ENCODE results near the gene MBNL1.

MBNL1 gene

DNA sequence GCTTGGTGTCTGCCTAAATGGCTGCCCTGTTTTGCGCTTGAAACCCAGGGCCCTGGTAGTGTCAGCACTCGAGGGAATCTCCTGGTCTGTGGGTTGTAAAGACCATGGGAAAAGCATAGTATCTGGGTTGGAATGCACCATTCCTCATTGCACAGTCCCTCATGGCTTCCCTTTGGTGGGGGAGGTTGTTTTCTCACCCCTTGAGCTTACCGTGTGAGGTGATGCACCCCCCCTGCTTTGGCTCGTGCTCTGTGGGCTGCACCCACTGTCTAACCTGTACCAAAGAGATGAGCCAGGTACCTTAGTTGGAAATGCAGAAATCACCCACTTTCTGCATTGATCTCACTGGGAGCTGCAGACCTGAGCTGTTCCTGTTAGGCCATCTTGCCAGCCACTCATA lies 104.7 kb downstream of the MBNL1 start:
- ChIA-PET CTCF (interaction anchor here (0.7 to 1.6 kb wide), 2 partner anchors 10 to 29 kb away, joined by 3 to 10 read pairs; no protein-coding TSS in a partner anchor), POLR2A (no interaction called here)
- no peak for TF ChIP-seq ELF4 (IDR thresholded peaks at IDR 0.05)
- DNase-seq (ENCODE audit: extremely low spot score): no peak

DNA sequence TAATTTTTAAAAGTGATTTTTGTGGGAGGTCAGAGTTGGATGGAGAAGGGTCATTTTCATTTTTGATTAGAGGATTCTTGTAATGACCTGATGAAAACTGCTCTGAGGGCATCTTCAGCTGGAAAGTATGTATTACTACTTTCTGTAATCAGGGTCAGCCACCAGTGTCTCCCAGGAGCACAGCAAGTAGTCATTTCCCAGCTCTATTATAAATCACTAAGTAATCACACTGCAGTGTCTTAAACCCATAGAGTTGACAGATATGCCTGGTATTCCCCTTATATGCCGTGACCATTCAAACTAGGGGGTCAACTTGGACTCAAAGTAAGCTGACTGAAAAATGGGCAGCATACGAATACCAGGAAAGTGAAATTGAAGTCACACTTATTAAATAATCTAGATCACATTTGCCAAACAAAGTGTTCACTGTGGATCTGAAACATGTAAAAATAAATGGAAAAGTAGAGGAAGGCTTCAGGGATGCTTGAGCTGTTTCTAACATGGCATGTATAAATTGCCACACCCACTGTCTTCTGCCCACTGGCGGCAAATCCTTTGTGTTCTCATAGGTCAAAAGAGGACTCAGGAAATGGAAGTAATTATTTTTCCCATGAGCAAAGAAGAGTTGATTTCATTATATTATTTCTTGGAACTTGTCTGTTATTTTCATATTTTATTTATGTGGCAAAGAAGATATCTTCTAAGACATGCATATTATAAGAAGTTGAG lies 105.7 kb downstream of the MBNL1 start:
- CTCF ChIA-PET: interaction anchor here (0.6 to 1.6 kb wide), 2 partner anchors 28 to 188 kb away, joined by 3 read pairs; no protein-coding TSS in a partner anchor
- no peak for DNase-seq (ENCODE audit: extremely low spot score)
- POLR2A ChIA-PET: no interaction called here
- no peak for TF ChIP-seq ELF4 (IDR thresholded peaks at IDR 0.05)
- TF ChIP-seq FOXA1 (IDR thresholded peaks at IDR 0.05): no peak
- TF ChIP-seq FOXK2 (IDR thresholded peaks at IDR 0.05): no peak

DNA sequence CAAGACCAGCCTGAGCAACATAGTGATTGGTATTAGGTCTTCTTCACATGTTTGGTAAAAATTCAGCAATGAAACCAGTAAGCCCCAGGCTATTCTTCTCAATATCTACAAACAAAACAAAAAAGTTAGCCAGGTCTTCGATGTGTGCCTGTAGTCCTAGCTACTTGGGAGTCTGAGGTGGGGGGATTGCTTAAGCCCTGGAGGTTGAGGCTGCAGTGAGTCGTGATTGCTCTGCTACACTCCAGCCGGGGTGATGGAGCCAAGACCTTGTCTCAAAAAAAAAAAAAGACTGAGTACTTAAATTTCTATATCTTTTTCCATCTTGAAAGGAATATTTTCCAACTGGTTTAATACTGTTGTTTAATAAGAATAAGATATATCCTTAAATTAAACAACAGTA lies 106.8 kb downstream of the MBNL1 start:
- DNase-seq (ENCODE audit: extremely low spot score): no peak
- TF ChIP-seq, protein P1, sequence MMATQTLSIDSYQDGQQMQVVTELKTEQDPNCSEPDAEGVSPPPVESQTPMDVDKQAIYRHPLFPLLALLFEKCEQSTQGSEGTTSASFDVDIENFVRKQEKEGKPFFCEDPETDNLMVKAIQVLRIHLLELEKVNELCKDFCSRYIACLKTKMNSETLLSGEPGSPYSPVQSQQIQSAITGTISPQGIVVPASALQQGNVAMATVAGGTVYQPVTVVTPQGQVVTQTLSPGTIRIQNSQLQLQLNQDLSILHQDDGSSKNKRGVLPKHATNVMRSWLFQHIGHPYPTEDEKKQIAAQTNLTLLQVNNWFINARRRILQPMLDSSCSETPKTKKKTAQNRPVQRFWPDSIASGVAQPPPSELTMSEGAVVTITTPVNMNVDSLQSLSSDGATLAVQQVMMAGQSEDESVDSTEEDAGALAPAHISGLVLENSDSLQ (IDR thresholded peaks at IDR 0.05): no peak
- ChIA-PET CTCF (no interaction called here), POLR2A (no interaction called here)

DNA sequence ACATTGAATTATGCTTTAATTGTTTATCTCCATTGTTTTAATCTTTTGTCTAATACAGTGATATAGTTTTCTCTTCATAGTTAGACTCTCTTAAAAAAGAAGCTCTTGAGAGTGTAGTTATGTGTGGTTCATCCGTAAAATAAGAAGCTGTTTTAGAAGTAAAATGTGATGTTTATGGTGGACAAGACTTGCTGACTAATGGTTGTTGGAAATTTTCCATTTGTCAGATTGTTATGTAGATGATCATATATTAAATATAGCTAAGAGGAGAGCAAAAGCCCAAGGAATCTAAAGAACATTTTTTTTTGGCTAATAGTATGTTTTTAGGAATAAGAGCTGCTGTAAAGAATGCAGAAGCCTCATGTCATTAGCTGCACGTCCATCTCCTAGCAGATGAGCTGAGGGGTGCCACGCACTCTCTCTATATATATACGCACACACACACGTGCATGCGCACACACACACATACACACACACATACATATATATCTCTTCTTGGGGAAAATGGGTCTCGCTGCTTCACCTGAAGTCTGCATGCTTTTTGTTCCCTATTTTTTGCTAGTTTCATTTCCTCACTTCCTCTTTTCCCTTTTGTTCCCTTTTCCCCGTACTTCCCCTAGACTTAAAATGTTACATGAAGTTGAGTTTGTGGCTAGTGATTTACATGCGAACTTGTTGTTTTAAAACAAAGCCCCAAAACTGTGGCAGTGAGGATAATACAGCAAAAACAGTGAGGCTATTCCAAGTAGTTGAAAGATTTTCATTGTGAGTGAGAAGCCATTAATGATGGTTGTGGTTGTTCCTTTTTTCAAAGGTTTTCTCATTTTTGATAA lies 107.8 kb downstream of the MBNL1 start:
- DNase-seq (ENCODE audit: extremely low spot score): no peak
- POLR2A ChIA-PET: no interaction called here
- TF ChIP-seq CTBP1 (IDR thresholded peaks at IDR 0.05; ENCODE audit: borderline replicate concordance): no peak
- no peak for TF ChIP-seq HDGF (IDR thresholded peaks at IDR 0.05; ENCODE audit: borderline replicate concordance)
- TF ChIP-seq SUZ12 (IDR thresholded peaks at IDR 0.05): no peak
- no peak for TF ChIP-seq ZNF384 (IDR thresholded peaks at IDR 0.05)
- TF ChIP-seq FOXM1 (IDR thresholded peaks at IDR 0.05; ENCODE audit: borderline replicate concordance): no peak
- no peak for TF ChIP-seq ARNT (IDR thresholded peaks at IDR 0.05)
- no peak for TF ChIP-seq LEF1 (IDR thresholded peaks at IDR 0.05; ENCODE audit: borderline replicate concordance)
- TF ChIP-seq NFRKB (IDR thresholded peaks at IDR 0.05): no peak
- no peak for TF ChIP-seq FOXA1 (IDR thresholded peaks at IDR 0.05)
- TF ChIP-seq, protein P1 (IDR thresholded peaks at IDR 0.05): no peak
- no peak for TF ChIP-seq ELF4 (IDR thresholded peaks at IDR 0.05)
- no peak for TF ChIP-seq SP1 (IDR thresholded peaks at IDR 0.05)
- TF ChIP-seq FOXK2 (IDR thresholded peaks at IDR 0.05): no peak
- TF ChIP-seq L3MBTL2 (conservative IDR thresholded peaks at IDR 0.05): no peak
- TF ChIP-seq BHLHE40 (IDR thresholded peaks at IDR 0.05; ENCODE audit: borderline replicate concordance): no peak
- TF ChIP-seq TARDBP (IDR thresholded peaks at IDR 0.05): no peak
- CTCF ChIA-PET: interaction anchor here (0.8 kb wide), 1 partner anchor 12 kb away, joined by 3 read pairs; no protein-coding TSS in a partner anchor

DNA sequence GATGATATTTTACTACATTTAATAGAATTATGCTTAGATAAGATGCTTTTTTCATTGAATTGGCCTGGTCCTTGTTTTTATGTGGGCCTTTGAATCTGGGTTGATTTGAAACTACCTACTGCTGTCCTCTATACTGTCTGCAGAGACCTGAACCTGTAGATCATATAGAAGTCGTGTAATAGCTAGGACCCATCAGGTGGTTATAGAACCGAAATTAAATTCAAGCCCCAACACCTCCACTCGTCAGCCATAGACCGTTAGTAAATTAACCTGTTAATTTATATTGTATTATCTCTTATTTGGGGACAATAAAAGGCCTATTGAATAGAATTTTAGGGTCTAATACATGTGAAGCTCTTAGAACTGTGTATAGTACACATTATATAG lies 108.4 kb downstream of the MBNL1 start:
- DNase-seq (ENCODE audit: extremely low spot score): no peak
- ChIA-PET POLR2A (no interaction called here), CTCF (interaction anchor here (0.8 kb wide), 1 partner anchor 11 kb away, joined by 3 read pairs; no protein-coding TSS in a partner anchor)
- no peak for TF ChIP-seq SP1 (IDR thresholded peaks at IDR 0.05)
- TF ChIP-seq SUZ12 (IDR thresholded peaks at IDR 0.05): no peak

DNA sequence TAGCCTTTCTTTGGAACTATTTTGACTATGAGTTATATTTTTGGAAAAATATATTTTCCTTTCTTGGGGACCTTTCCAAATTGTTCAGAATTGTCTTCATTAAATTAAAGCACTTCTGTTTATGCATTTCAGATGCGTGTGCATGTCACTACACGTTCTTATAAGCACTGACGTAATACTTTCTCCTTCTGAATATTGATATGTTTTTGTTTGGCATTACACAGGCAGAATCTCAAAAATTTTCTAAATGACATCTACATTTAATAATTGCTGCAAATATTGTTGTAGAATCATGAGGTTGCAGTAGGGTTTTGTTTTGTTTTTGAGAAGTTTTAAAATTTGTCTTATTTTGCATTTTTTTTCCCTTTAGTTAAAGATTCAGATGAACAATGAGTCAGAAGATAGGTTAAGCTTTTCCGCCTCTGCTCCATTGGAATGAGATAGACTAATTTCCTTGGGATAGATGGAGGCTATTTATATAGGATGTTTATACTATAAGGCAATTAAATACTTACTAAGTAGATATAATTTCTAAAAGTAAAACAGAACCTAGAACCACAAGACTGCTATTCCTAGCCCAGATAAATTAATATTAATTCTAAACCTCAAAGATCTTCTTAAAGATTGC lies 110.8 kb downstream of the MBNL1 start:
- ChIA-PET POLR2A (interaction anchor here (0.5 kb wide), 1 partner anchor 80 kb away, joined by 3 read pairs; no protein-coding TSS in a partner anchor), CTCF (no interaction called here)
- DNase-seq (ENCODE audit: extremely low spot score): no peak
- TF ChIP-seq, protein P1 (IDR thresholded peaks at IDR 0.05): no peak

DNA sequence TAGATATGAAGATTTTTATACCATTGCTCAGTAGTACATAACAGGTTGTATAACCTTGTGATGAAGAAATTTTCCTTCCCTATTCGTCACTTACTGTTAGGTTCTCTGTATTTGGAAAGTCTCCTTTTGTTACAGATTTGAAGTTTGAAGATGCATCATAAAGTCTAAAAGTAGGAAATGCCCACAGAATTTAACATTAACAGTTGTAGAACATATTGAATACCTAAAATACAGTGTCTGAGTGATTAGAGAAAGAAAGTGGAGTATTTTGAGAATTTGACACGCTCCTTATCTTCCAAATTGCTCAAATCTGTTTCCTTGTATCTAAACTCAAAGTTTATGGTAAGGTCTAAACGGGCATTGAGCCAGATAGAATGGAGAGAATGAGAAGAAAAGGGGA lies 111.3 kb downstream of the MBNL1 start:
- TF ChIP-seq L3MBTL2 (conservative IDR thresholded peaks at IDR 0.05): no peak
- no peak for TF ChIP-seq NFRKB (IDR thresholded peaks at IDR 0.05)
- TF ChIP-seq ELF4 (IDR thresholded peaks at IDR 0.05): no peak
- TF ChIP-seq CTBP1 (IDR thresholded peaks at IDR 0.05; ENCODE audit: borderline replicate concordance): no peak
- TF ChIP-seq, protein P1 (IDR thresholded peaks at IDR 0.05): no peak
- no peak for TF ChIP-seq ARNT (IDR thresholded peaks at IDR 0.05)
- no peak for TF ChIP-seq BHLHE40 (IDR thresholded peaks at IDR 0.05; ENCODE audit: borderline replicate concordance)
- TF ChIP-seq HDGF (IDR thresholded peaks at IDR 0.05; ENCODE audit: borderline replicate concordance): no peak
- no peak for TF ChIP-seq FOXM1 (IDR thresholded peaks at IDR 0.05; ENCODE audit: borderline replicate concordance)
- no peak for TF ChIP-seq SP1 (IDR thresholded peaks at IDR 0.05)
- no peak for TF ChIP-seq ZNF384 (IDR thresholded peaks at IDR 0.05)
- no peak for TF ChIP-seq FOXK2 (IDR thresholded peaks at IDR 0.05)
- TF ChIP-seq TARDBP (IDR thresholded peaks at IDR 0.05): no peak
- no peak for TF ChIP-seq LEF1 (IDR thresholded peaks at IDR 0.05; ENCODE audit: borderline replicate concordance)
- no peak for DNase-seq (ENCODE audit: extremely low spot score)
- POLR2A ChIA-PET: no interaction called here
- CTCF ChIA-PET: no interaction called here

All from HEK293T (cell line).